CD4-positive, alpha-beta T cell treated with Interleukin-4 for 1 hour (primary cell): ENCODE measurements around the gene ITPRID1.

Experiments
- DNase-seq, 2 donors: peaks; one replicate each; pipeline ENCODE4 v3.0.0-alpha.2; 2020 to 2022

ITPRID1 gene

DNA sequence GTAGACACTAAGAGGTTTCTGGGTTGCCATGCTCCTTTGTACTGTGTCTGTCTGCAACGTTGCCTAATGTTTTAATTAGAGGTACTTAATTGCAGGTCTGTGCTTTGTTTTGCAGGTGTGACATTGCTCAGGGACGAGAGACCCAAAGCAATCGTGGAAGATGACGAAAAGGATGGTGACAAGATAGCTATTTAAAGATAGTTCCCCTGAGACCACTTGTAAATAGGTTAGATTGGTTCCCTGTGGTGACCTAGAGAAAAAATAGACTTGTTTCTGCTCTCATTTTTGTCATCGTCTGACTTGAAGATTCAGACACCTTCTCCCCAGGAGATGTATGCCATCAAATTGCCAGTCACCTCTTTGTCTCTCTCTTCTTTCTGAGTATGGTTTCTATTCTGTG lies 193.2 kb downstream of the ITPRID1 start:
- DNase-seq, result no peak
